Caco-2 (cell line): Measurements from ENCODE around the gene NHERF2. TPM values are rescaled to one million over a fixed set of nuclear protein-coding genes. Genes with fewer than 3 reads are reported as not detected.

Experiments used
- BruUV-seq: library from RNA; stranded (reverse); fragments of 400-500 nt; replicated peaks from 2 replicates; lab custom pipeline; 2021; lab: Mats Ljungman, UMichigan
- CTCF ChIA-PET: fragments of 300-600 bp; sonication (Branson Sonifier 250); formaldehyde crosslinking; loops from one replicate; lab custom pipeline; 2022; ENCODE audit warnings: antibody characterized with exemption; lab: Charles Lee
- POLR2A ChIA-PET: fragments of 300-600 bp; sonication (Branson Sonifier 250); formaldehyde crosslinking; loops from one replicate; lab custom pipeline; 2022; ENCODE audit warnings: antibody characterized with exemption; lab: Charles Lee
- DNase-seq, 2 experiments: peaks; one replicate each; pipeline versions ENCODE4 v3.0.0 to v3.0.0-alpha.2; 2020 to 2022
- H3K27me3 ChIP-seq: replicated peaks from 2 replicates; pipeline ENCODE4 v1.6.0; 2011; ENCODE audit warnings: low read length; ENCODE audit not compliant: control insufficient read depth, insufficient read depth
- H3K36me3 ChIP-seq: 2 replicates; pipeline ENCODE4 v1.5.1; 2011; ENCODE audit warnings: low read length; ENCODE audit not compliant: control insufficient read depth, insufficient read depth
- H3K4me1 ChIP-seq: fragments of 250-450 bp; sonication (Bioruptor Pico); 2 replicates; pipeline ENCODE4 v1.5.1; 2020; ENCODE audit warnings: mild to moderate bottlenecking
- H3K4me3 ChIP-seq: 2 replicates; pipeline ENCODE4 v1.5.1; 2011; ENCODE audit warnings: low read depth, mild to moderate bottlenecking, control low read depth, low read length
- H3K9me3 ChIP-seq: fragments of 250-450 bp; sonication (Bioruptor Pico); 2 replicates; pipeline ENCODE4 v1.5.1; 2020; ENCODE audit warnings: mild to moderate bottlenecking, moderate library complexity
- H3K27ac Mint-ChIP-seq: one replicate; pipeline ENCODE4 v1.8.0; 2022; ENCODE audit warnings: mixed read lengths; ENCODE audit not compliant: unreplicated experiment
- H3K27me3 Mint-ChIP-seq: one replicate; pipeline ENCODE4 v1.8.0; 2022; ENCODE audit warnings: mixed read lengths; ENCODE audit not compliant: insufficient read depth, unreplicated experiment
- H3K36me3 Mint-ChIP-seq: one replicate; pipeline ENCODE4 v1.8.0; 2022; ENCODE audit warnings: mild to moderate bottlenecking, mixed read lengths; ENCODE audit not compliant: insufficient read depth, unreplicated experiment
- H3K4me1 Mint-ChIP-seq: one replicate; pipeline ENCODE4 v1.8.0; 2022; ENCODE audit warnings: low read depth, mixed read lengths; ENCODE audit not compliant: unreplicated experiment
- H3K4me3 Mint-ChIP-seq: one replicate; pipeline ENCODE4 v1.8.0; 2022; ENCODE audit warnings: mild to moderate bottlenecking, moderate library complexity, mixed read lengths; ENCODE audit not compliant: unreplicated experiment
- H3K9me3 Mint-ChIP-seq: one replicate; pipeline ENCODE4 v1.8.0; 2022; ENCODE audit warnings: mixed read lengths; ENCODE audit not compliant: unreplicated experiment
- intact Hi-C: fragments of 100-400 bp; cut with micrococcal nuclease; formaldehyde crosslinking; loops from one replicate; pipeline ENCODE4 v1.10.0; 2022; ENCODE audit not compliant: unreplicated experiment
- total RNA-seq: library from RNA; stranded (reverse); gene quantifications from 2 replicates; pipeline ENCODE4 v1.2.3, GENCODE V29; 2022
- TF ChIP-seq, protein P1 (sequence below), 2 experiments: fragments of 200-600 bp in 1 of 2; IDR thresholded peaks; 1 replicate in 1 of 2; 2 replicates in 1 of 2; pipeline versions ENCODE4 v1.5.1 to v1.8.0; 2011 to 2022; ENCODE audit warnings: antibody characterized with exemption in 1 of 2, control low read depth in 1 of 2, inconsistent platforms in 1 of 2, low read depth in 1 of 2, low read length in 1 of 2, mild to moderate bottlenecking in 1 of 2, moderate library complexity in 1 of 2; ENCODE audit not compliant: insufficient read depth in 1 of 2, severe bottlenecking in 1 of 2, unreplicated experiment in 1 of 2

Gene NHERF2
- total RNA-seq, 1 experiment from 2014 or later = 26.6 TPM

DNA sequence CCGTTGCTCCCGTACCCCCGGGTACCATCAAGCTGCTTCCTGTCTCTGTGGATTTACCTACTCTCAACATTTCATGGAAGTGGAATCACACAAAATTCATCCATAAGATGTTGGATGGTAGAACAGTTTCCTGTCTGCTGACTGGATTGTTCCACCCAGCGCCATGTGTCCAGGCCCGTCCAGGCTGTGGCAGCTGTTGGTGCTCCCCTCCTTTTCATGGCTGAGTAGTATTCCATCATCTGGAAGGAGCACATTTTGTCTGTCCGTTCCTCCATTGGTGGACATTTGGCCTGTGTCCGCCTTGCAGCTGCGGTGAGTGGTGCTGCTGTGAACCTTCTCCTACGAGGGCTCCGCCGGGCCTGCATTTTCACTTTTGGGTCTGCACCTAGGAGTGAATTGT lies 39.4 kb downstream of the NHERF2 start:
- TF ChIP-seq, protein P1, sequence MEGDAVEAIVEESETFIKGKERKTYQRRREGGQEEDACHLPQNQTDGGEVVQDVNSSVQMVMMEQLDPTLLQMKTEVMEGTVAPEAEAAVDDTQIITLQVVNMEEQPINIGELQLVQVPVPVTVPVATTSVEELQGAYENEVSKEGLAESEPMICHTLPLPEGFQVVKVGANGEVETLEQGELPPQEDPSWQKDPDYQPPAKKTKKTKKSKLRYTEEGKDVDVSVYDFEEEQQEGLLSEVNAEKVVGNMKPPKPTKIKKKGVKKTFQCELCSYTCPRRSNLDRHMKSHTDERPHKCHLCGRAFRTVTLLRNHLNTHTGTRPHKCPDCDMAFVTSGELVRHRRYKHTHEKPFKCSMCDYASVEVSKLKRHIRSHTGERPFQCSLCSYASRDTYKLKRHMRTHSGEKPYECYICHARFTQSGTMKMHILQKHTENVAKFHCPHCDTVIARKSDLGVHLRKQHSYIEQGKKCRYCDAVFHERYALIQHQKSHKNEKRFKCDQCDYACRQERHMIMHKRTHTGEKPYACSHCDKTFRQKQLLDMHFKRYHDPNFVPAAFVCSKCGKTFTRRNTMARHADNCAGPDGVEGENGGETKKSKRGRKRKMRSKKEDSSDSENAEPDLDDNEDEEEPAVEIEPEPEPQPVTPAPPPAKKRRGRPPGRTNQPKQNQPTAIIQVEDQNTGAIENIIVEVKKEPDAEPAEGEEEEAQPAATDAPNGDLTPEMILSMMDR (IDR thresholded peaks at IDR 0.05; ENCODE audit: insufficient read depth in 1 of 2, low read depth in 1 of 2, low read length in 1 of 2, severe bottlenecking in 1 of 2, unreplicated experiment in 1 of 2) = no peak
- DNase-seq = no peak
- no peak overlapping the region for H3K4me3 ChIP-seq
- intact Hi-C loops = no loop called here
- peaks cover 2% of the 10 kb centered on the region for H3K36me3 ChIP-seq
- no peaks in the 10 kb centered on the region for H3K4me1 Mint-ChIP-seq
- no peak overlapping the region for H3K4me3 Mint-ChIP-seq
- H3K27me3 ChIP-seq = no peaks in the 10 kb centered on the region
- H3K36me3 Mint-ChIP-seq = peaks cover 7% of the 10 kb centered on the region
- POLR2A ChIA-PET = no interaction called here
- no peaks in the 10 kb centered on the region for H3K27me3 Mint-ChIP-seq
- H3K9me3 Mint-ChIP-seq = no peaks in the 10 kb centered on the region
- no peaks in the 10 kb centered on the region for H3K4me1 ChIP-seq
- no peaks in the 10 kb centered on the region for H3K9me3 ChIP-seq
- CTCF ChIA-PET = no interaction called here
- H3K27ac Mint-ChIP-seq = no peak overlapping the region
- BruUV-seq = no TSS peak

DNA sequence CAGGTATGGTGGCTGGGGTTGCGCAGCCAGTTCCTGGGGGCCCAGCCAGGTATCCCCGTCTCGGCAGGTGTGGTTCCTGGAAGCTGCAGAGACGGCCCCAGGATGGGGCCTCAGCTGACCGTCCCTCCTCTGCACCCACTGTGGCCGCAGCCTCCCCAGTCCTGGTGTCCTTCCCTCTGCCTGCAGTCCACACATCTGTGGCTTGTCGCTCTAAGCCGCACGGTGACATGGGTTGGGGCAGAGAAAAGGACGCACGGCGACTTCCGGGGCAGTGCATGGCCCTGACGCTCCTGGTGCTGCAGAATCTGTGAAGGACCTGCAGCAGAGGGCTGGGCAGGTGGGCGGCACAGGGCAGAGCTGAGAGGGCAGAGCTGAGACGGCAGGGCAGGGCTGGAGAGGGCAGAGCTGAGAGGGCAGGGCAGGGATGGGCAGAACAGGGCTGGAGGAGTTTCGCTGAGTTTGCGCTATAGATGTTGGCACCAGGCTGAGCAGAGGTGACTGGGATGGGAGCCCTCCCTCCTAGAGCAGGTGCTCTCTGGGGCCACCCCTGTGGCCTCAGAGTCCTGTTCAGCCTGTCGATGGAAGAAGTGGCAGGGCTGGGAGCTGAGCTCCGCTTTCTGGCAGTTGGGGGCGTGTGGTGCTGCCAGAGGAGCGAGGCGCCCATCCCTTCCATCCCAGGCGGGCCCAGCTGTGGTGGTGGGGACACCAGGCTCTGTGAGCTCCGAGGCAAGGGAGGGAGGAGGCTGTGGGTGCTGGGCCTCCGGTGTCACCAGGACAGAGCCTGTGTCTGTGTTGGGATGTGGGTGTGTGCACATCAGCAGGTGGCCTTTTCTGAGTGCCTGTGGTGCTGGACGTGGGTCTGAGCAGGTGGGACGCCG lies 44.1 kb downstream of the NHERF2 start:
- no peak overlapping the region for H3K27ac Mint-ChIP-seq
- no TSS peak for BruUV-seq
- DNase-seq = no peak
- H3K27me3 Mint-ChIP-seq = no peaks in the 10 kb centered on the region
- TF ChIP-seq, protein P1 (IDR thresholded peaks at IDR 0.05; ENCODE audit: insufficient read depth in 1 of 2, low read depth in 1 of 2, low read length in 1 of 2, severe bottlenecking in 1 of 2, unreplicated experiment in 1 of 2) = no peak
- H3K36me3 Mint-ChIP-seq = peaks cover 5% of the 10 kb centered on the region
- H3K4me3 Mint-ChIP-seq = no peak overlapping the region
- H3K27me3 ChIP-seq = no peaks in the 10 kb centered on the region
- no peaks in the 10 kb centered on the region for H3K4me1 Mint-ChIP-seq
- no peaks in the 10 kb centered on the region for H3K9me3 Mint-ChIP-seq
- no peak overlapping the region for H3K4me3 ChIP-seq
- no peaks in the 10 kb centered on the region for H3K4me1 ChIP-seq
- CTCF ChIA-PET = no interaction called here
- no peaks in the 10 kb centered on the region for H3K9me3 ChIP-seq
- intact Hi-C loops = no loop called here
- POLR2A ChIA-PET = no interaction called here
- peaks cover 2% of the 10 kb centered on the region for H3K36me3 ChIP-seq

DNA sequence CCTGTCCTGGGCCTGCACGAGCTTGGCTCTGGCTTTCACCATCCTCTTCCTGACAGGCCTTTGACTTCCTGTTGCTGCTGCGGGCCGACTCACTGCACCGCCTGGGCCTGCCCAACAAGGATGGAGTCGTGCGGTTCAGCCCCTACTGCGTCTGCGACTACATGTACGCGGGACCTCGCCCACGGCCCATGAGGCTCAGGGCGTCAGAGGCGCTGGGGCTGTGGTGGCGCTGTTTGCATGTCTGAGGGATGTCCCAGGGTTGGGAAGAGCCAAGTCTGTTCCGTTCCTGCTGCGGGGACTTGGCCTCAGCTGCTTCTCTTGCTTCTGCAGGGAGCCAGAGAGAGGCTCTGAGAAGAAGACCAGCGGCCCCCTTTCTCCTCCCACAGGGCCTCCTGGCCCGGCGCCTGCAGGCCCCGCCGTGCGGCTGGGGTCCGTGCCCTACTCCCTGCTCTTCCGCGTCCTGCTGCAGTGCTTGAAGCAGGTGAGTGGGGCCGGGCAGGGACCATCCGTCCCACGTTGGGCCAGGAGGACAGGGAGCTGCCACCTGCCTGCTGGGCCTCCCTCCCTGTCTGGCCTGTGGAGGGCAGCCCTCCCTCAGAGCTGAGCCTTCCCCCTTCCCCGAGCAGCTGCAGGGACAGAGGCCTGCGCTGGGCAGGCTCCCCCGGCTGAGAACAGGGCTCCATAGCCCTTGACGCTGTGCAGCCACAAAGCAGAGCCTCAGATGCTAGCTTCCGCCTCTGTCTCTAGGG lies 44.9 kb downstream of the NHERF2 start:
- intact Hi-C loops = no loop called here
- no peaks in the 10 kb centered on the region for H3K27me3 ChIP-seq
- Mint-ChIP-seq H3K36me3 (no peaks in the 10 kb centered on the region), H3K4me1 (no peaks in the 10 kb centered on the region), H3K9me3 (no peaks in the 10 kb centered on the region), H3K27ac (no peak overlapping the region), H3K4me3 (no peak overlapping the region), H3K27me3 (no peaks in the 10 kb centered on the region)
- no peak overlapping the region for H3K4me3 ChIP-seq
- no TSS peak for BruUV-seq
- CTCF ChIA-PET = interaction anchor here (0.6 kb wide), 1 partner anchor 19 kb away, joined by 4 read pairs; no protein-coding TSS in a partner anchor
- TF ChIP-seq, protein P1 (IDR thresholded peaks at IDR 0.05; ENCODE audit: insufficient read depth in 1 of 2, low read depth in 1 of 2, low read length in 1 of 2, severe bottlenecking in 1 of 2, unreplicated experiment in 1 of 2) = no peak
- DNase-seq = no peak
- no peaks in the 10 kb centered on the region for H3K9me3 ChIP-seq
- POLR2A ChIA-PET = no interaction called here
- H3K4me1 ChIP-seq = no peaks in the 10 kb centered on the region
- H3K36me3 ChIP-seq = no peaks in the 10 kb centered on the region; the same call in 1 of the 2 replicates
